Stimulated activated CD4-positive, alpha-beta T cell treated with anti-CD3 and anti-CD28 coated beads, TNF-alpha, amount 100 ng/mL, for 1 hour (primary cell): Measurements from ENCODE around the gene NFRKB.
"Not testable (repeated sequence)": the region's sequence is repeated elsewhere in the genome, so short reads cannot be mapped to it uniquely, and the experiment has no call there.

Source experiments
- DNase-seq, 3 donors: peaks; one replicate each; pipeline ENCODE4 v3.0.0-alpha.2; 2020; ENCODE audit warnings: low read depth in 3 of 3, low spot score in 1 of 3

The NFRKB gene

GRCh38 chr11:129894278-129895125, 876 bp downstream of the NFRKB start:
- no peak for DNase-seq

- DNase-seq, result peak in 1 of 3 donors; percentile 5
Observed at GRCh38 chr11:129888451-129888850, 6.9 kb downstream of the NFRKB start.

- no peak for DNase-seq
Observed at GRCh38 chr11:129885381-129885780, 10.0 kb downstream of the NFRKB start.

GRCh38 chr11:129884581-129884980, 10.8 kb downstream of the NFRKB start:
- DNase-seq, result no peak

GRCh38 chr11:129881570-129882170, 13.7 kb downstream of the NFRKB start:
- DNase-seq, result peak in 2 of 3 donors; percentile 6 to 35

- DNase-seq, result no peak
Observed at GRCh38 chr11:129880311-129880710, 15.1 kb downstream of the NFRKB start.

- DNase-seq, result no peak
Observed at GRCh38 chr11:129871914-129872313, 23.5 kb downstream of the NFRKB start.

GRCh38 chr11:129868626-129869025, 26.8 kb downstream of the NFRKB start:
- DNase-seq, result not testable (repeated sequence)

GRCh38 chr11:129866311-129866710, 29.1 kb downstream of the NFRKB start:
- no peak for DNase-seq

GRCh38 chr11:129865701-129866100, 29.7 kb downstream of the NFRKB start:
- DNase-seq, result no peak

GRCh38 chr11:129864811-129865210, 30.6 kb downstream of the NFRKB start:
- DNase-seq, result no peak

- no peak for DNase-seq
Observed at GRCh38 chr11:129861702-129862522, 33.5 kb downstream of the NFRKB start.

GRCh38 chr11:129856036-129856435, 39.3 kb downstream of the NFRKB start:
- no peak for DNase-seq

GRCh38 chr11:129855086-129855485, 40.3 kb downstream of the NFRKB start:
- no peak for DNase-seq

- DNase-seq, result no peak
Observed at GRCh38 chr11:129854232-129854805, 41.1 kb downstream of the NFRKB start.

GRCh38 chr11:129853518-129854231, 41.7 kb downstream of the NFRKB start:
- peak in 2 of 3 donors; percentile 49 to 65 for DNase-seq

- no peak for DNase-seq
Observed at GRCh38 chr11:129852125-129852740, 43.1 kb downstream of the NFRKB start.

GRCh38 chr11:129849447-129850130, 45.8 kb downstream of the NFRKB start:
- DNase-seq, result no peak

GRCh38 chr11:129847361-129847760, 48.0 kb downstream of the NFRKB start:
- DNase-seq, result not testable (repeated sequence)
